Fibroblast of skin of left quadriceps (primary cell): ENCODE data around the gene SAG.
"Not testable (repeated sequence)": the region's sequence is repeated elsewhere in the genome, so short reads cannot be mapped to it uniquely, and the experiment has no call there.

Source experiments
- DNase-seq, 2 experiments: peaks; one replicate each; pipeline ENCODE4 v3.0.0-alpha.2; 2013; ENCODE audit warnings: low read depth in 2 of 2

Gene SAG

GRCh38 chr2:233355916-233356315, 48.3 kb downstream of the SAG start:
- no peak for DNase-seq

- no peak for DNase-seq
Measured at GRCh38 chr2:233356546-233357308, 49.1 kb downstream of the SAG start.

- no peak for DNase-seq
Measured at GRCh38 chr2:233358335-233358734, 50.7 kb downstream of the SAG start.

GRCh38 chr2:233358947-233359346, 51.3 kb downstream of the SAG start:
- DNase-seq, result no peak

GRCh38 chr2:233359823-233360222, 52.2 kb downstream of the SAG start:
- no peak for DNase-seq

- no peak for DNase-seq
Measured at GRCh38 chr2:233360771-233361176, 53.2 kb downstream of the SAG start.

DNA sequence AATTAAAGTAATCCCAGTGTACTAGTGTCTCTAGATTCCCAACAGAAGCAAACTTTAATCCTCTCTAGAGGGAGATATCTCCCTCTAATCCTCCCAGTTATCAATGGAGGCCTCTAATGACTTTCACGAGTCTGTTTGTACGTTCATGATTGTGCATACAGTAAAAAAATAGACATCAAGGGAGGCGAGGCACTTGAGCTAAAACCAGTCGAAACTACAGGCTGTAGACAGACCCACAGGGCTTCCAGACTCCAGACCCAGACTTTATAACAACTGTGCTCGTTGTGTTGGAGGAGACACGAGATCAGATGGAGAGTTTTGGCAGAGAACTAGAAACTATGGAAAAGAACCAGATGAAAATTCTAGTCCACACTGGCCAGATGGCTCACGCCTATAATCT, 53.7 kb downstream of the SAG start:
- DNase-seq, result no peak

- no peak for DNase-seq
Measured at GRCh38 chr2:233362742-233363141, 55.1 kb downstream of the SAG start.

- no peak for DNase-seq
Measured at GRCh38 chr2:233363744-233364235, 56.2 kb downstream of the SAG start.

DNA sequence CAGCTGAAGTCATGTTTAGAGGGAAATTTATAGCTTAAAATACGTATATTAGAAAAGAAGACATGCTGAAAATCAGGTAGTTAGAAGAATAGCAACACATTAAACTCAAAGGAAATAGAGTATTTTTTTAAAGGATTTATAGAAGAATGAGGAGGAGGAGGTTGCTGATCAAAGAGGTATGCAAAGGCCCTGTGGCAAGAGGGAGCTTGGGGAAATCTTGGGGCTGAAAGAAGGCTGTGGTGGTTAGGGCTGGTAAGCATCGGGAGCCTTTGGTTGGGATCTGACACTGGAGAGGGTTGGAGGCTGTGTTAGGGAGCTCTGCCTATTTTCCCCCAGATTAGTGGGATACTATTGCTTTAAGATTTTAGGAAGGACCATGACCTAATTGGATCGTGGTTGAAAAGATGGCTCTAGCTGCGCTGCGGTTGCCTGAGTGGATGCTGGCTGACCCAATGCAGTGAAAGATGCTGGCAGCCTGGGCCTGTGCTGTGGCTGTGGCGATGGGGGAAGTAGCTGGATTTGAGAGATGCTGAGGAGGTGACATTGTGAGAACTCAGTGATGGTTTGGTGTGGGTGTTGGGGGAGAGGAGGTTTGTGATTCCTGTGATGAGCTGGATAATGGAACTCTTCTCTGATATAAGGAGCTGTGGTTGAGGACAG, 58.4 kb downstream of the SAG start:
- DNase-seq, result no peak

- DNase-seq, result no peak
Measured at GRCh38 chr2:233367586-233367985, 60.0 kb downstream of the SAG start.

DNA sequence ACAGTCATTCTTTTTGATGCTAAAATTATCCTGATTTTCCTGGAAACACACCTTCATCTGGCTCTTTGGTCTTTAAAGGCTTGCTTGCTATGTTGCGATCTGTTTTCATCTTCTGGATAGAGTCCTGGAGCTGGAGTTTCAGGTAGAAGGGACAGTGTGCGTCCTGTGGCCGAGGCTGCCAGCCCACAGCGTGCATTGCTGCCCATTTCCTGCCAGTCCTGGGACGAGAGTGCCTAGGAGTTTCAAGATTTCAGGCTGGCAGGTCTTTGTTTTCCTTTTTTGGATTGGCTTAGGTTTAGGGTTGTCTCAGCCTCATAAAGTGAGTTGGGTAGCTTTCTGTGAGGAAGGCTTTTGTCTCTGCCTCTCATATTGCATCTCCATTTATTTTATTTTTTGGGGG, 61.1 kb downstream of the SAG start:
- DNase-seq, result no peak

DNA sequence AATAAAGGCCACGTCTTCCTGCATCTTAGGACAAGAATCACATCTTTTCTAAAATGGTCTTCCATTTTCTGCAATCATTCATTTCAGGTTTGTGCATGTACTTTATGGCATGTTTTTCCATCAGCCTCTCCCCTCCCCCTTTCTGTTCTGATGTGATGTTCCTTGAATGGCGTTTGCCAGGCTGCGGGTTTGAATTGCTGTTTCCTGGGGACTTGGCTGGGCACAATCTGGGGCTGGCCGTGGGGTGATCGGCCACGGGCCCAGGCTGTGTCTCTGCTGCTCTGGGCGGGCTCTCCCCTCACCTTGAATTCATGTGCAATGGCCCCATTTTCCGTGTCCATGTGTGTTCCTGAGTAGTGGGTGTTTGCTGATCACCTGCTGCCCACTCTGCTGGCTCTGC, 61.8 kb downstream of the SAG start:
- no peak for DNase-seq

DNA sequence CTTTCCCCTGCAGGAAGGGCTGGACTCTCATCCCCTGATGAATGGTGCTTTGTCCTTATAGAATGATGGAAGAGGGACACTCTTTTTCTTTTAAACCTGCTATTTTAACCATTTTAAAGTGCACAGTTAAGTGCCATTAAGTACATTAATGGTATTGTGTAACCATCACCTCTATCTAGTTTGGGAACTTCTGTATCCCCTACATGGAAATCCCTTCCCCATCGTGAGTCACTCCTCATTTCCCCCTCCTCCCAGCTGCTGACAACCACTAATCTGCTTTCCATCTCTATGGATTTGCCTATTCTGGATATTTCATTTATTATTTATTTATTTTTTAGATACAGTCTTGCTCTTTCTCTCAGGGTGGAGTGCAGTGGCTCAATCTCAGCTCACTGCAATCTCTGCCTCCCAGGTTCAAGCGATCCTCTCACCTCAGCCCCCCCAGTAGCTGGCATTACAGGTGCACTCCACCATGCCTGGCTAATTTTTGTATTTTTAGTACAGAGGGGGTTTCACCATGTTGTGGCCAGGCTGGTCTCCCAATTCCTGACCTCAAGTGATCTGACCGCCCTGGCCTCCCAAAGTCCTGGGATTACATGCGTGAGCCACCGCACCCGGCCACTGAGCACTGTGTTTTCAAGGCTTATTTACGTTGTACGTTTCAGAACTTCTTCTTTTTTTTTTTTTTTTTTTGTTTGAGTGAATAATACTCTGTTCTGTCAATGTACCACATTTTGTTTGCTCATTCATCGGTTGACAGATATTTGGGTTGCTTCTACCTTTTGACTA, 62.5 kb downstream of the SAG start:
- DNase-seq, result no peak

GRCh38 chr2:233371641-233372040, 64.0 kb downstream of the SAG start:
- no peak for DNase-seq

DNA sequence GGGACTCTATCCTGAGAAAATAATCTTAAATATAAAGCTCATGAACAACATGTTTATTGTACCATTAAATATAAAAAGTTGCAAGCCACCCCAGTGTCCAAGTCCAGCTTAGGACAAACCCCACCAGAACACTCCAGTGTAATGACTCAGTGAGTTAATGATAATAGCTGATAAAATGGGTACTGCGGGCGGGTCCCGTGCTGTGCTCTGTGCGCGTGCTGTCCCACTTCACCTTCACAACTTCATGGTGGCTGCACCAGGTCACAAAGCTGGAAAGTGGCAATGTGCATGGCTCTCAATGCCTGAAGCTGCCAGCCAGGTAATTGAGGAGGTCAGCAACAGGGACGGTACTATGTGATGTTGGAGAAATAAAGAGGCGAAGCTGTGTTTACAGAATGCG, 65.2 kb downstream of the SAG start:
- no peak for DNase-seq

GRCh38 chr2:233373316-233373715, 65.7 kb downstream of the SAG start:
- DNase-seq, result no peak

DNA sequence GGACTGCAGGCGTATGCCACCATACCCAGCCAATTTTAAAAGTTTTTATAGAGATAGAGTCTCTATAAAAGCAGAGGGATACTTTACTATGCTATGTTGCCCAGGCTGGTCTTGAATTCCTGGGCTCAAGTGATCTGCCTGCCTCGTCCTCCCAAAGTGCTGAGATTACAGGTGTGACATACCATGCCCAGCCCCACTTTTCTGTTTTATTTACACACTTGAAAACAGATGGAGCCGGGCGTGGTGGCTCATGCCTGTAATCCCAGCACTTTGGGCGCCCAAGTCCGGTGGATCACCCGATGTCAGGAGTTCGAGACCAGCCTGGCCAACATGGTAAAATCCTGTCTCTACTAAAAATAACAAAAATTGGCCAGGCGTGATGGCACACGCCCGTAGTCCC, 67.2 kb downstream of the SAG start:
- DNase-seq, result not testable (repeated sequence)

DNA sequence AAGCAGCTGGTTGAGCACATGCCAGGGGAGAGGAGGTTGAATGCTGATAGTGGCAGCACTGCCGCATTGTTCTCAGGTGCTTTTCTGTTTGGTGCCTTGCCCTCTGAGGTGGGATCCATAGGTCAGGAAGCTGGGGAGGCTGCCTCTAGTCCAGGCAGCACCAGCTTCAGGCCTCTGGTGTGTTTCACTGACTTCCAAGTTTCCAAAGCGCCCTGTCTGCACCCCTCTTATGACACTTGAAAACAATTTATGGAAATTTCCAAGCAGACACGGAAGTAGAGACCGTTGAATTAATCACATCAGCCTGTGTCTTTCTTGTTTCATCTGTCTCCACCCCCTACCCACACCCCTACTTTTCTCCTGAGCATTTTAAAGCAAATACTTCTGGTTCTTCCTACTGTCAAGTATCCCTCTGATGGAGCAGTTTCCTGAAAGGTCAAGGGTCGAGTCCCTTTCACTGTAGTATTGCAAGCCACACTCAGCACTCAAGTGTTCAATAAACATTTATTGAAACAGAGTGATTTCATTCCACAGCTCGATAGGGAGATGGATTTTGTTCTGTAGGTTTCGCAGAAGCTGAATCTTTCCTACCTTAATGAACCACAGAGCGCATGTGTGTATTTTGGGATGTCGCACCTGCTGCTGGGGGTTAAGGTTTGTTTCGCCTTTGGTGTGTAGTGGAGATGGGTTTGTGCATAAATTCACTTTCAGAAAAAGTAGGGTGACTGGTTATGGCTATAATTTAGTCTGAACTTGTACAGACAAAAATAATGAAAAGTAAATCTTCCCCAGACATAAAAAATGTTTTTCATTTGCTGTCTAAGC, 68.1 kb downstream of the SAG start:
- no peak for DNase-seq

DNA sequence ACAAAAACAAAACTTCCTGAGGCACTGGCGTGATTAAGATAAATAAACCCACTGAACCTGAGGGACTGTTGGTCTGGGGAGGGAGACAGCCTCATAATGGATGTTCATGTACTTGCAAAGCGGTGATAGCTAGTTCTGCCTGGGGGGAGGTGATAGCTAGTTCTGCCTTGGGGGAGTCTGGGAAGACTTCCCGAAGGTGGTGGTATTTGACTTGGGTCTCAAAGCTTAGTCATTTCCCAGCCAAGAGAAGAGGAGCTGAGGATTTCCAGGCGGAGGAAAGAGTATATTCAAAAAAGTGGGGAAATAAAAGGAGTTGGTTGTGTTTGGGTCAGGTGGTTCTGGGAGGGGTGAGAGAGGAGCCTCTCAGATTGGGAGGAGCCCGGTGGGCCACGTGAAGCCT, 71.4 kb downstream of the SAG start:
- DNase-seq, result no peak

DNA sequence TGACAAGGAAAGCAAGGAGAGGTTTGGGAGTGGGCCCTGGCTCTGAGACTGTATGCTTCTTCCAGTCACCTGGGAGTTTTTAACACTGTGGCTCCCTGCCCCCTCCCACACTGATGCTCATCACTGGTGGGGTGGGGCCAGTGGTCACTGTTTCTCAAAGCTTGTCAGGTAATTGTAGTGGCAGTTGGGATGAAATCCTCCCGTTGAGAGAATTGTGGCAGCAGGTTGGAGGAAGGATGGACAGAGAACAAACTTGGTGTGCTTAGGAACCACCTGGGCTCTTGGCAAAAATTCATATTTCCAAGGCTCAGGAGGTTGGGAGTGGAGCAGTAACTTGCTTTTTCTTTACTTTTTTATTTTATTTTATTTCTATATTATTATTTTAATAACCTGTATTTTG, 71.8 kb downstream of the SAG start:
- no peak for DNase-seq
